ENCODE data around the gene C12orf60. TPM values are rescaled to one million over a fixed set of nuclear protein-coding genes. Genes with fewer than 3 reads are reported as not detected.

Gene C12orf60
- total RNA-seq, 1 experiment from 2014 or later, result 3.5 TPM

GRCh38 chr12:14771651-14772137, 31.8 kb upstream of the C12orf60 start (continued):
- TF ChIP-seq ZBTB33 (IDR thresholded peaks at IDR 0.05; ENCODE audit: extremely low read depth, insufficient replicate concordance, low read length), result no peak

- no peak overlapping the region for H2AFZ ChIP-seq (ENCODE audit: low read depth, low read length, poor library complexity, severe bottlenecking)
- no peak for ATAC-seq
- H3K9me2 ChIP-seq (ENCODE audit: insufficient read depth), result no peaks in the 10 kb centered on the region
- no peaks in the 10 kb centered on the region for H4K20me1 ChIP-seq (ENCODE audit: insufficient read depth)
- no peaks in the 10 kb centered on the region for H3K27me3 ChIP-seq (ENCODE audit: insufficient read depth, low read length)
- H3K36me3 ChIP-seq (ENCODE audit: control insufficient read depth in 1 of 2, insufficient read depth in 2 of 2, low read length in 2 of 2), result no peaks in the 10 kb centered on the region
- H3K9ac ChIP-seq (ENCODE audit: low read length), result no peak overlapping the region
- TF ChIP-seq TCF7L2 (IDR thresholded peaks at IDR 0.05; ENCODE audit: borderline replicate concordance, extremely low read depth, insufficient read depth, insufficient read length), result no peak
- TF ChIP-seq SRF (IDR thresholded peaks at IDR 0.05; ENCODE audit: low read depth), result no peak
- no peak for TF ChIP-seq SIN3A (IDR thresholded peaks at IDR 0.05; ENCODE audit: low read depth)
- H3K4me2 ChIP-seq (ENCODE audit: low read length), result no peak overlapping the region
- no peak for DNase-seq (ENCODE audit: low read depth, low spot score)
- ChIA-PET CTCF (interaction anchor here (0.6 kb wide), 1 partner anchor 815 kb away, joined by 3 read pairs; no protein-coding TSS in a partner anchor), POLR2A (interaction anchor here (2.9 kb wide), 1 partner anchor 30 kb away, joined by 13 read pairs; the partner anchor contains the start of genes C12orf60 and WBP11), RAD21 (ENCODE audit: low non-redundant PET in 1 of 2, low total read pairs in 2 of 2, uncharacterized antibody in 2 of 2, unreplicated experiment in 2 of 2) (no interaction called here)
- peaks cover 21 to 45% of the 10 kb centered on the region in 2 experiments for H3K4me1 ChIP-seq (ENCODE audit: control insufficient read depth in 1 of 2, insufficient read depth in 2 of 2, low read length in 2 of 2)
- BruUV-seq (replicated peaks), result no TSS peak
- no peaks in the 10 kb centered on the region for H3K9me3 ChIP-seq (ENCODE audit: control insufficient read depth in 1 of 2, insufficient read depth in 1 of 2, low read depth in 1 of 2, low read length in 2 of 2)
- no peak overlapping the region for H3K4me3 ChIP-seq (replicated peaks in 1 of 2; ENCODE audit: low read depth in 1 of 2, low read length in 2 of 2)
- no peak overlapping the region for H3K27ac ChIP-seq (ENCODE audit: low read depth, low read length)
- H3K79me2 ChIP-seq (ENCODE audit: insufficient read depth, low read length), result no peaks in the 10 kb centered on the region
- intact Hi-C loops (cut with micrococcal nuclease), result loop anchor here (5.0 kb wide), 1 partner anchor 141 kb away; no protein-coding TSS in a partner anchor
Observed at GRCh38 chr12:14772946-14773345, 30.5 kb upstream of the C12orf60 start.
